Gastroesophageal sphincter (tissue), 4 donors: Measurements from ENCODE around the gene OAS2. TPM values are rescaled to one million over a fixed set of nuclear protein-coding genes. Genes with fewer than 3 reads are reported as not detected.

ENCODE experiments used
- ATAC-seq: fragments of 150-250 bp; one replicate; pipeline ENCODE4 v1.9.1; 2016; ENCODE audit warnings: mild to moderate bottlenecking, moderate library complexity
- H3K27ac ChIP-seq, 4 donors: fragments of 200-600 bp; sonication (generic) in 3 of 4; 1 replicate in 3 of 4; 2 replicates in 1 of 4; pipeline ENCODE4 v1.5.1; 2016 to 2019
- H3K27me3 ChIP-seq: fragments of 200-600 bp; sonication (generic); one replicate; pipeline ENCODE4 v1.5.1; 2019
- H3K36me3 ChIP-seq, 2 donors: fragments of 200-600 bp; sonication (generic); one replicate each; pipeline ENCODE4 v1.5.1; 2019; ENCODE audit warnings: control low read depth in 1 of 2
- H3K4me1 ChIP-seq, 3 donors: fragments of 200-600 bp; sonication (generic); 1 replicate in 2 of 3; 2 replicates in 1 of 3; pipeline ENCODE4 v1.5.1; 2016 to 2019; ENCODE audit warnings: control low read depth in 2 of 3
- H3K4me3 ChIP-seq, 2 donors: fragments of 200-600 bp; sonication (generic); one replicate each; pipeline ENCODE4 v1.5.1; 2019; ENCODE audit warnings: mild to moderate bottlenecking in 1 of 2, moderate library complexity in 1 of 2
- H3K9me3 ChIP-seq, 3 donors: fragments of 200-600 bp; sonication (generic); one replicate each; pipeline ENCODE4 v1.5.1; 2017 to 2019; ENCODE audit warnings: control low read depth in 2 of 3
- EP300 ChIP-seq: sonication (generic); formaldehyde crosslinking; IDR thresholded peaks from one replicate; pipeline ENCODE4 v1.6.1; 2017; ENCODE audit warnings: antibody characterized with exemption, mild to moderate bottlenecking
- POLR2A ChIP-seq, 2 donors: fragments of 450-650 bp; IDR thresholded peaks; one replicate each; pipeline ENCODE4 v1.6.1; 2017; ENCODE audit warnings: antibody characterized with exemption in 2 of 2, mild to moderate bottlenecking in 2 of 2, moderate library complexity in 1 of 2
- POLR2AphosphoS5 ChIP-seq: sonication (generic); formaldehyde crosslinking; IDR thresholded peaks from one replicate; pipeline ENCODE4 v1.6.1; 2017; ENCODE audit warnings: antibody characterized with exemption
- WGBS, 2 donors: methylation state at CpG; one replicate each; pipeline ENCODE4 v1.1.5; 2018; ENCODE audit warnings: low coverage in 1 of 2; 5-methylcytosine and 5-hydroxymethylcytosine counted together
- total RNA-seq, 4 donors: library from RNA; depleted of rRNA; stranded (reverse); fragments of >200 nt; gene quantifications; one replicate each; pipeline ENCODE4 v1.1.0, GENCODE V29; 2016
- TF ChIP-seq, protein P1 (sequence below), 4 experiments: fragments of 200-600 bp in 2 of 4; fragments of 450-650 bp in 2 of 4; sonication (generic) in 1 of 4; IDR thresholded peaks; one replicate each; pipeline ENCODE4 v1.5.1; 2017 to 2019; ENCODE audit warnings: antibody characterized with exemption in 4 of 4, mild to moderate bottlenecking in 2 of 4, moderate library complexity in 2 of 4

OAS2 gene
- total RNA-seq, 4 donors from 2014 or later: 6.5 to 10.0 (median 7.5) TPM

DNA sequence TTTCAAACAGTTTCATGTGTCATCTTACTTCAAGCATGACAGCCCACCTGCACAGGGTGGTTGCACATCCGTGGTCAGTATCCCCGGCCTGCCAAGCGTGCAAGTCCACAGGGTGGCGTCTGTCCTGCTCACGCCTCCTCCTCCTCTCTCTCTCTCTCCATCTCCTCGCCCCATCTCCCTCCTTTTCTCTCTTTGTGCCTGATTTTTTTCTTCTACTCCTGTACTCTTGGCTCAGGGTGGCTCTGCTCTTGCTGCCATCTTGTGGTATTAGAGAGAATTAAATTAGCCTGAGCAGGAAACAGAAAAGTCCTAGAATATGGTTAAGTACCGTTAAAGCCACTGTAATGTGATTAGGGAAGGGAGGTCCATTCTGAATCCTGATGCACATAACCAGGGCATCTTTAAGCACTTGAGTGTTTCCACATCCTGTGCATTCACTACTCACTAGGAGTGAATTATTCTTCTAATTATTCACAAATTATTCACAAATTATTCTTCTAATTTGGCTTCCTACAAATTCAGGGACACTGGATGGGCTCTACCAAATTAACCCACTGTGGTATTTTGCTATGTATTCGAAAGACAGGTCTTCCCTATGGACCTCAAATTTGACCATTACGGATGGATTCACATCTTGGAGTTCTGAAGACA, 52.7 kb downstream of the OAS2 start:
- no peaks in the 10 kb centered on the region for H3K36me3 ChIP-seq
- H3K27me3 ChIP-seq: peaks cover 45% of the 10 kb centered on the region
- H3K27ac ChIP-seq: no peak overlapping the region
- peaks cover 0 to 5% (median 0%) of the 10 kb centered on the region in 3 donors for H3K4me1 ChIP-seq
- TF ChIP-seq, protein P1, sequence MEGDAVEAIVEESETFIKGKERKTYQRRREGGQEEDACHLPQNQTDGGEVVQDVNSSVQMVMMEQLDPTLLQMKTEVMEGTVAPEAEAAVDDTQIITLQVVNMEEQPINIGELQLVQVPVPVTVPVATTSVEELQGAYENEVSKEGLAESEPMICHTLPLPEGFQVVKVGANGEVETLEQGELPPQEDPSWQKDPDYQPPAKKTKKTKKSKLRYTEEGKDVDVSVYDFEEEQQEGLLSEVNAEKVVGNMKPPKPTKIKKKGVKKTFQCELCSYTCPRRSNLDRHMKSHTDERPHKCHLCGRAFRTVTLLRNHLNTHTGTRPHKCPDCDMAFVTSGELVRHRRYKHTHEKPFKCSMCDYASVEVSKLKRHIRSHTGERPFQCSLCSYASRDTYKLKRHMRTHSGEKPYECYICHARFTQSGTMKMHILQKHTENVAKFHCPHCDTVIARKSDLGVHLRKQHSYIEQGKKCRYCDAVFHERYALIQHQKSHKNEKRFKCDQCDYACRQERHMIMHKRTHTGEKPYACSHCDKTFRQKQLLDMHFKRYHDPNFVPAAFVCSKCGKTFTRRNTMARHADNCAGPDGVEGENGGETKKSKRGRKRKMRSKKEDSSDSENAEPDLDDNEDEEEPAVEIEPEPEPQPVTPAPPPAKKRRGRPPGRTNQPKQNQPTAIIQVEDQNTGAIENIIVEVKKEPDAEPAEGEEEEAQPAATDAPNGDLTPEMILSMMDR (IDR thresholded peaks at IDR 0.05): peak; percentile 46 to 75 (median 70)
- TF ChIP-seq POLR2A (IDR thresholded peaks at IDR 0.05): no peak
- peak; percentile 81 for ATAC-seq
- H3K9me3 ChIP-seq: no peaks in the 10 kb centered on the region
- H3K4me3 ChIP-seq: no peak overlapping the region
- 9 to 11% methylated on average over 9 of the region's 9 CpGs for WGBS, 2 donors

DNA sequence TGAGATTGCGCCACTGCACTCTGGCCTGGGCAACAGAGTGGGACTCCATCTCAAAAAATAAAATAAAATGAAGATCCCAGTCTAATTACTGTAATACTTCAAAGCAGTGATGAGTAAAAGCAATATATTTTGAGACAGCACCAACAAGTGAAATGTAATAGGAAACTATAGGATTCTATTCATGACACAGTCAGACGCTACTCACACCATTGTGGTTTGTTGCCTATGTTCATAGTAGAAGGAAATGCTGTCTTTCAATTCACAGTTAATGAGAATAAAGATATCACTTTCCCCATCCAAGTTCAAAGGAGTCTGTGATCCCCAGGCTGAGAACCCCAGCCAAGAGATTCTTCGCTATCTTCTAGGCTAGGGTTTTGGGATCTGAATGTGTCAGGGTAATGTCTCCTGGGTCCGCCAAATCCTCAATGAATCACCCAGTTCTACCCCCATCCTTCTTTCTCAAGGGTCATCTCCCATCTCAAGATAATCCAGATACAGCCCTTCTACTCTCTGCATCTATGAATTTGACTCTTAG, 61.7 kb downstream of the OAS2 start:
- Histone ChIP-seq H3K27me3 (peaks cover 58% of the 10 kb centered on the region), H3K4me3 (no peak overlapping the region), H3K27ac (peak overlapping the region in 3 of 4 donors; percentile 42 to 44 (median 42)), H3K36me3 (no peaks in the 10 kb centered on the region), H3K9me3 (no peaks in the 10 kb centered on the region), H3K4me1 (no peaks in the 10 kb centered on the region)
- ATAC-seq: no peak
- WGBS, 2 donors: 70 to 91% methylated on average over 4 of the region's 4 CpGs
- TF ChIP-seq POLR2AphosphoS5 (no peak), EP300 (no peak), POLR2A (IDR thresholded peaks at IDR 0.05) (no peak)
- TF ChIP-seq, protein P1 (IDR thresholded peaks at IDR 0.05): no peak

DNA sequence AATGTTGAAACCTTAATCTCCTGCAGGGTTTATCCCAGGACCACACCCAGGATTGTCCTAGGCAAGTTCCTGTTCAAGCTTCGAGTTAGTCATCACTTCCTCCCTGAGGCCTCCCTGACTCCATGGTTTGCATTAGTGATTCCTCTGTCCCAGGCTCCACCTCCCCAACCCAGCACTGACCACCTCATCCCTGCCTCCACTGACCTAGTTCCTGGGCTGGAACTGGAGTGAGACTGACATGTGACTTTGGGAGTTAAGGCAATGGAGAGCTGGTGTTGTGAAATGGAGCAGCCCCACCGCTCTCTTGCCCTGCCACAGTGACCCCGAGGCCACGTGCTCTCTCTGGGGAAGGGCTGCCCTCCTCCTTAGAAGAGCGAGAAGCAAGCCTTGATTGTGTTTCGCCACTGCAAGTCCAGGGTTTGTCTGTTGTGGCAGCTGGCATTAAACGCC, 62.4 kb downstream of the OAS2 start:
- 73% methylated on average over 2 of the region's 7 CpGs; no CpG with 5 or more reads in 1 of the 2 donors for WGBS, 2 donors
- no peaks in the 10 kb centered on the region for H3K4me1 ChIP-seq
- no peak overlapping the region for H3K4me3 ChIP-seq
- TF ChIP-seq EP300 (no peak), POLR2AphosphoS5 (peak; percentile 16)
- H3K27ac ChIP-seq: peak overlapping the region in 2 of 4 donors; percentile 52 to 64
- H3K36me3 ChIP-seq: no peaks in the 10 kb centered on the region
- peak; percentile 98 for ATAC-seq
- H3K27me3 ChIP-seq: peaks cover 58% of the 10 kb centered on the region
- no peaks in the 10 kb centered on the region for H3K9me3 ChIP-seq

DNA sequence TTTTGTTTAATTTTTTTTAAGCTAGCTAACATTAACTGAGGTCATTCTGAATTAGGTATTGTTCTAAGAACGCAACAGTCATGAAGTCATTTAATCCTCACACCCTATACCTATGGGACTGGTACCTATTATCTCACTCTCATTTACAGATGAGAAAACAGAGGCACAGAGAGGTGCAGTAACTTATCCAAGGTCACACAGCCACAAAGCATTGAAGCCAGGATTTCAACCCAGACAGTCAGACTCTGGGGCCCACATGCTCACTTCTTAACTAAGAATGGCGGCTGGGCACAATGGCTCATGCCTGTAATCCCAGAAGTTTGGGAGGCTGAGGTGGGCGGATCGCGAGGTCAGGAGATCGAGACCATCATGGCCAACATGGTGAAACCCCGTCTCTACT, 63.2 kb downstream of the OAS2 start:
- Histone ChIP-seq H3K4me1 (no peaks in the 10 kb centered on the region), H3K36me3 (no peaks in the 10 kb centered on the region), H3K27me3 (peaks cover 51% of the 10 kb centered on the region), H3K27ac (peak overlapping the region in 2 of 4 donors; percentile 52 to 64), H3K9me3 (no peaks in the 10 kb centered on the region), H3K4me3 (no peak overlapping the region)
- ATAC-seq: no peak
- TF ChIP-seq EP300: no peak
- TF ChIP-seq, protein P1 (IDR thresholded peaks at IDR 0.05): no peak
- no peak for TF ChIP-seq POLR2AphosphoS5
- no peak for TF ChIP-seq POLR2A (IDR thresholded peaks at IDR 0.05)
- WGBS, 2 donors: 72 to 94% methylated on average over 3 to 6 of the region's 7 CpGs

DNA sequence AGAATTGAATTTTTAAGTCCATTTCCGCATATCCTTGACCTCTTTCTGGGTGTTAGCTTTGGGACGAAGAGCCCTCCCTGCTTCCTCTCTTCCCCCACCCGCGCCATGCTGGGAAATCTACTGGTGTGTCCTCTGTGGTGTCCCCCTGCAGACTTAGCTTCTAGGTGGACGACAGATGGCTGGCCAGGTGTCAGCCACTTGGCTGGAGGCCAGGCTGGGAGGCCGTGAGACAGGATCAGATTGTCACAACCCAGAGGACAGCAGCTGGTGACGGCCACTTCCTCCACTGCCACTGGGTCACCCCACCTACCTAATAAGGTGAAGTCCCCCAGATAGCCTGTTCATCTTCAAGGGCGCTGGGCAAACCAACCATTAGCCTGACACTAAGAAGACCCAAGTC, 64.9 kb downstream of the OAS2 start:
- Histone ChIP-seq H3K27me3 (peaks cover 45% of the 10 kb centered on the region), H3K36me3 (no peaks in the 10 kb centered on the region), H3K9me3 (no peaks in the 10 kb centered on the region), H3K4me3 (no peak overlapping the region), H3K4me1 (no peaks in the 10 kb centered on the region), H3K27ac (no peak overlapping the region)
- WGBS, 2 donors: 74% methylated on average over 6 of the region's 8 CpGs; no CpG with 5 or more reads in 1 of the 2 donors
- no peak for TF ChIP-seq POLR2AphosphoS5
- TF ChIP-seq EP300: no peak
- TF ChIP-seq POLR2A (IDR thresholded peaks at IDR 0.05): no peak
- TF ChIP-seq, protein P1 (IDR thresholded peaks at IDR 0.05): no peak
- ATAC-seq: no peak
